ENCODE measurements around the gene FGA. TPM values are rescaled to one million over a fixed set of nuclear protein-coding genes. Genes with fewer than 3 reads are reported as not detected.
A peak's percentile ranks its signal among the peaks of the same experiment; 100 is the strongest.

The FGA gene
- total RNA-seq, 2 experiments from 2014 or later: not detected

GRCh38 chr4:154620111-154620510 lies 29.6 kb upstream of the FGA start:
- H3K36me3 Mint-ChIP-seq (ENCODE audit: low read depth): no peaks in the 10 kb centered on the region
- Histone ChIP-seq H3K27ac (ENCODE audit: low read depth in 1 of 2, low read length in 2 of 2) (no peak overlapping the region), H3K27me3 (ENCODE audit: control insufficient read depth in 1 of 2, insufficient read depth in 2 of 2, low read length in 2 of 2) (peaks cover 0 to 13% of the 10 kb centered on the region in 2 experiments), H3K9me3 (ENCODE audit: control insufficient read depth in 1 of 2, insufficient read depth in 1 of 2, low read length in 2 of 2) (no peaks in the 10 kb centered on the region), H3K4me1 (ENCODE audit: insufficient read depth, low read length) (no peaks in the 10 kb centered on the region), H3K4me3 (ENCODE audit: low read length) (no peak overlapping the region), H3K36me3 (ENCODE audit: insufficient read depth, low read length) (no peaks in the 10 kb centered on the region)
- no peak overlapping the region for H3K27ac Mint-ChIP-seq
- peaks cover 23% of the 10 kb centered on the region for H3K27me3 Mint-ChIP-seq
- no peak for TF ChIP-seq CTCF (IDR thresholded peaks at IDR 0.05)
- intact Hi-C loops (cut with DNase I, micrococcal nuclease): loop anchor here in 1 of 2 experiments (2.0 to 10.0 kb wide), 2 partner anchors 67 to 835 kb away; partner anchors contain the start of gene SFRP2
- H3K4me1 Mint-ChIP-seq (ENCODE audit: low read depth): no peaks in the 10 kb centered on the region
- H3K4me3 Mint-ChIP-seq: no peak overlapping the region
- H3K9me3 Mint-ChIP-seq: no peaks in the 10 kb centered on the region
- no peak for DNase-seq
- no peak for ATAC-seq (ENCODE audit: poor library complexity)
- ChIA-PET CTCF (interaction anchor here (1.1 kb wide), 1 partner anchor 25 kb away, joined by 3 read pairs; no protein-coding TSS in a partner anchor), POLR2A (no interaction called here)

- no peak overlapping the region for H3K27ac Mint-ChIP-seq
Measured at GRCh38 chr4:154618708-154619315, 28.3 kb upstream of the FGA start.

GRCh38 chr4:154617820-154618317 lies 27.3 kb upstream of the FGA start:
- H3K27me3 ChIP-seq (ENCODE audit: control insufficient read depth in 1 of 2, insufficient read depth in 2 of 2, low read length in 2 of 2): peaks cover 0 to 13% of the 10 kb centered on the region in 2 experiments
- no peaks in the 10 kb centered on the region for H3K4me1 ChIP-seq (ENCODE audit: insufficient read depth, low read length)
- H3K27ac ChIP-seq (ENCODE audit: low read depth in 1 of 2, low read length in 2 of 2): no peak overlapping the region
- no peaks in the 10 kb centered on the region for H3K4me1 Mint-ChIP-seq (ENCODE audit: low read depth)
- no peak overlapping the region for H3K4me3 ChIP-seq (ENCODE audit: low read length)
- no peaks in the 10 kb centered on the region for H3K9me3 ChIP-seq (ENCODE audit: control insufficient read depth in 1 of 2, insufficient read depth in 1 of 2, low read length in 2 of 2)
- H3K36me3 Mint-ChIP-seq (ENCODE audit: low read depth): no peaks in the 10 kb centered on the region
- ATAC-seq (ENCODE audit: poor library complexity) (no peak), DNase-seq (no peak)
- H3K4me3 Mint-ChIP-seq: no peak overlapping the region
- ChIA-PET POLR2A (no interaction called here), CTCF (interaction anchor here (1.5 kb wide), 1 partner anchor 66 kb away, joined by 7 read pairs; no protein-coding TSS in a partner anchor)
- intact Hi-C loops (cut with DNase I, micrococcal nuclease): loop anchor here in 1 of 2 experiments (1.0 kb wide), 1 partner anchor 66 kb away; no protein-coding TSS in a partner anchor
- H3K27me3 Mint-ChIP-seq: peaks cover 17% of the 10 kb centered on the region
- H3K27ac Mint-ChIP-seq: no peak overlapping the region
- H3K9me3 Mint-ChIP-seq: no peaks in the 10 kb centered on the region
- TF ChIP-seq CTCF (IDR thresholded peaks at IDR 0.05): no peak
- no peaks in the 10 kb centered on the region for H3K36me3 ChIP-seq (ENCODE audit: insufficient read depth, low read length)

More at GRCh38 chr4:154618708-154619315, 28.3 kb upstream of the FGA start:
- Mint-ChIP-seq H3K36me3 (ENCODE audit: low read depth) (no peaks in the 10 kb centered on the region), H3K4me3 (no peak overlapping the region), H3K4me1 (ENCODE audit: low read depth) (no peaks in the 10 kb centered on the region), H3K9me3 (no peaks in the 10 kb centered on the region), H3K27me3 (peaks cover 14% of the 10 kb centered on the region)
- Histone ChIP-seq H3K27me3 (ENCODE audit: control insufficient read depth in 1 of 2, insufficient read depth in 2 of 2, low read length in 2 of 2) (peaks cover 0 to 15% of the 10 kb centered on the region in 2 experiments), H3K27ac (ENCODE audit: low read depth in 1 of 2, low read length in 2 of 2) (no peak overlapping the region), H3K4me3 (ENCODE audit: low read length) (no peak overlapping the region), H3K36me3 (ENCODE audit: insufficient read depth, low read length) (no peaks in the 10 kb centered on the region), H3K9me3 (ENCODE audit: control insufficient read depth in 1 of 2, insufficient read depth in 1 of 2, low read length in 2 of 2) (no peaks in the 10 kb centered on the region), H3K4me1 (ENCODE audit: insufficient read depth, low read length) (no peaks in the 10 kb centered on the region)
- POLR2A ChIA-PET: interaction anchor here (1.1 kb wide), 2 partner anchors 66 to 68 kb away, joined by 3 to 4 read pairs; no protein-coding TSS in a partner anchor
- ATAC-seq (ENCODE audit: poor library complexity): peak; percentile 65
- intact Hi-C loops (cut with DNase I, micrococcal nuclease): loop anchor here in 1 of 2 experiments (1.0 kb wide), 1 partner anchor 67 kb away; no protein-coding TSS in a partner anchor
- CTCF ChIA-PET: interaction anchor here (1.1 to 1.5 kb wide), 3 partner anchors 24 to 68 kb away, joined by 3 to 7 read pairs (median 7); partner anchors contain the start of gene PLRG1
- peak in 13 of 14 experiments; percentile 3 to 63 (median 31) for DNase-seq
- TF ChIP-seq CTCF (IDR thresholded peaks at IDR 0.05): peak; percentile 39
